HepG2 (cell line): Measurements from ENCODE around the gene OPRL1. TPM values are rescaled to one million over a fixed set of nuclear protein-coding genes. Genes with fewer than 3 reads are reported as not detected.
"Not testable (repeated sequence)": the region's sequence is repeated elsewhere in the genome, so short reads cannot be mapped to it uniquely, and the experiment has no call there.

ENCODE experiments used
- ATAC-seq: fragments of 200-7000 bp; cut with Tn5 transposase; 3 replicates; pipeline ENCODE4 v1.9.1; 2020; ENCODE audit warnings: mild to moderate bottlenecking, moderate library complexity
- BruUV-seq: library from RNA; stranded (reverse); fragments of 400-500 nt; replicated peaks from 2 replicates; lab custom pipeline; 2021; lab: Mats Ljungman, UMichigan
- CTCF ChIA-PET: fragments of 300-600 bp; formaldehyde crosslinking; extraction: SDS; loops from one replicate; lab custom pipeline; 2021; ENCODE audit warnings: low total read pairs, inconsistent platforms, low intra/inter-chr PET ratio; lab: Yijun Ruan, JAX
- POLR2A ChIA-PET: fragments of 350-600 bp; sonication (Branson Sonifier 250); formaldehyde crosslinking; loops from one replicate; lab custom pipeline; 2020; ENCODE audit warnings: antibody characterized with exemption, inconsistent platforms; lab: Yijun Ruan, JAX
- DNase-seq: peaks from one replicate; pipeline ENCODE4 v3.0.0-alpha.2; 2015; ENCODE audit warnings: low spot score
- FAIRE-seq: peaks from 3 replicates; lab custom pipeline; 2011; peaks lifted over from hg19 to GRCh38; lab: Jason Lieb, UNC
- H2AFZ ChIP-seq: one replicate; pipeline ENCODE4 v1.6.1; 2011; ENCODE audit warnings: low read length, inconsistent platforms
- H3K27ac ChIP-seq: fragments of 300-600 bp; 3 replicates; pipeline ENCODE4 v1.8.0; 2011; ENCODE audit warnings: mixed run types, mild to moderate bottlenecking, mixed read lengths, low read length, inconsistent platforms; ENCODE audit not compliant: insufficient read depth; ENCODE audit errors: extremely low read length
- H3K27me3 ChIP-seq, 2 experiments: fragments of 200-600 bp in 1 of 2; 2 replicates in 1 of 2; 3 replicates in 1 of 2; pipeline versions ENCODE4 v1.6.0 to v1.8.0; 2011; ENCODE audit warnings: low read length in 2 of 2, mild to moderate bottlenecking in 2 of 2, moderate library complexity in 2 of 2, inconsistent platforms in 1 of 2; ENCODE audit not compliant: insufficient read depth in 2 of 2, control insufficient read depth in 1 of 2
- H3K36me3 ChIP-seq, 2 experiments: fragments of 200-600 bp in 1 of 2; replicated peaks in 1 of 2; 2 replicates in 1 of 2; 3 replicates in 1 of 2; pipeline versions ENCODE4 v1.5.1 to v1.8.0; 2011; ENCODE audit warnings: low read length in 2 of 2, inconsistent platforms in 1 of 2; ENCODE audit not compliant: insufficient read depth in 2 of 2, control insufficient read depth in 1 of 2
- H3K4me1 ChIP-seq: 2 replicates; pipeline ENCODE4 v1.5.1; 2012; ENCODE audit warnings: low read length, inconsistent platforms; ENCODE audit not compliant: insufficient read depth
- H3K4me2 ChIP-seq: 2 replicates; pipeline ENCODE4 v1.6.0; 2011; ENCODE audit warnings: low read depth, low read length, inconsistent platforms
- H3K4me3 ChIP-seq, 3 experiments: fragments of 200-600 bp in 1 of 3; sonication (generic), shearing (Covaris generic) in 1 of 3; replicated peaks in 1 of 3; 2 replicates each; pipeline ENCODE4 v1.5.1; 2011 to 2016; ENCODE audit warnings: low read length in 3 of 3, inconsistent platforms in 2 of 3, low read depth in 2 of 3, mild to moderate bottlenecking in 2 of 3, control low read depth in 1 of 3, mixed read lengths in 1 of 3; ENCODE audit not compliant: insufficient read depth in 1 of 3
- H3K79me2 ChIP-seq: one replicate; pipeline ENCODE4 v1.6.1; 2011; ENCODE audit warnings: low read length, inconsistent platforms; ENCODE audit not compliant: insufficient read depth
- H3K9ac ChIP-seq: 2 replicates; pipeline ENCODE4 v1.6.0; 2011; ENCODE audit warnings: mild to moderate bottlenecking, low read depth, low read length, inconsistent platforms; ENCODE audit not compliant: insufficient read depth
- H3K9me3 ChIP-seq: 2 replicates; pipeline ENCODE4 v1.5.1; 2012; ENCODE audit warnings: mild to moderate bottlenecking, low read length
- H4K20me1 ChIP-seq: 2 replicates; pipeline ENCODE4 v1.6.0; 2011; ENCODE audit warnings: inconsistent platforms, mild to moderate bottlenecking, low read length, moderate library complexity; ENCODE audit not compliant: insufficient read depth
- CBX1 ChIP-seq: IDR thresholded peaks from one replicate; pipeline ENCODE4 v1.6.1; 2016; ENCODE audit warnings: antibody characterized with exemption, low read depth
- GABPB1 ChIP-seq: IDR thresholded peaks from 2 replicates; pipeline ENCODE4 v1.6.1; 2016; ENCODE audit warnings: mild to moderate bottlenecking, missing genetic modification reagents, moderate library complexity, missing compliant biosample characterization
- HNRNPL ChIP-seq: fragments of 200-400 bp; formaldehyde crosslinking; IDR thresholded peaks from 2 replicates; pipeline ENCODE4 v1.6.1; 2017; ENCODE audit warnings: mild to moderate bottlenecking, low read depth, low read length
- MED1 ChIP-seq: sonication (generic); formaldehyde crosslinking; IDR thresholded peaks from 2 replicates; pipeline ENCODE4 v1.4.0; 2020; ENCODE audit warnings: missing genetic modification reagents
- MLLT10 ChIP-seq: sonication (generic); formaldehyde crosslinking; IDR thresholded peaks from 2 replicates; pipeline ENCODE4 v1.4.0; 2020; ENCODE audit warnings: missing genetic modification reagents
- TEAD3 ChIP-seq: optimal IDR thresholded peaks from 2 replicates; pipeline ENCODE3; 2016; ENCODE audit warnings: borderline replicate concordance
- ZKSCAN5 ChIP-seq: sonication (generic); formaldehyde crosslinking; IDR thresholded peaks from 2 replicates; pipeline ENCODE4 v1.5.1; 2020; ENCODE audit warnings: mild to moderate bottlenecking, missing genetic modification reagents
- ZNF224 ChIP-seq: sonication (generic); formaldehyde crosslinking; IDR thresholded peaks from 2 replicates; pipeline ENCODE4 v1.5.0; 2020; ENCODE audit warnings: mild to moderate bottlenecking, missing genetic modification reagents
- ZNF225 ChIP-seq: sonication (generic); formaldehyde crosslinking; IDR thresholded peaks from 2 replicates; pipeline ENCODE4 v1.4.0; 2020; ENCODE audit warnings: mild to moderate bottlenecking, missing genetic modification reagents
- ZNF761 ChIP-seq: sonication (generic); formaldehyde crosslinking; conservative IDR thresholded peaks from 2 replicates; pipeline ENCODE4 v1.4.0; 2020; ENCODE audit warnings: mild to moderate bottlenecking, missing genetic modification reagents
- WGBS: methylation state at CpG from one replicate; pipeline ENCODE4 v1.1.6; 2017; ENCODE audit warnings: low lambda C conversion rate; 5-methylcytosine and 5-hydroxymethylcytosine counted together
- in situ Hi-C: cut with HindIII; loops from 2 replicates; pipeline ENCODE4 v1.10.0; 2017; ENCODE audit warnings: low pct_unique_long_range_greater_than_20kb; ENCODE audit not compliant: extremely low pct_ligation_motif_present
- intact Hi-C: fragments of 100-400 bp; cut with micrococcal nuclease; formaldehyde crosslinking; loops from one replicate; pipeline ENCODE4 v1.10.0; 2022; ENCODE audit not compliant: unreplicated experiment
- polyA plus RNA-seq, 8 experiments: library from polyadenylated mRNA; depleted of rRNA in 3 of 8; stranded (reverse) in 7 of 8; unstranded in 1 of 8; fragments of >200 nt; fragmentation: Illumina TruSeq in 4 of 8; extraction: Trizol in 4 of 8; gene quantifications; 2 replicates each; pipeline versions ENCODE4 v1.2.1 to v1.2.3, GENCODE V29; 2011 to 2016; ENCODE audit warnings: low read depth in 4 of 8, missing spikeins in 1 of 8, mixed read lengths in 1 of 8; ENCODE audit not compliant: insufficient read depth in 1 of 8
- total RNA-seq, 5 experiments: library from RNA; depleted of rRNA; stranded (reverse); fragments of >200 nt; fragmentation: Illumina TruSeq; extraction: Trizol; gene quantifications; 2 replicates each; pipeline ENCODE4 v1.2.3, GENCODE V29; 2016; ENCODE audit warnings: low read depth in 1 of 5
- TF ChIP-seq, protein P1 (sequence below): sonication (generic); formaldehyde crosslinking; IDR thresholded peaks from 2 replicates; pipeline ENCODE4 v1.5.0; 2020; ENCODE audit warnings: mild to moderate bottlenecking, missing genetic modification reagents

The OPRL1 gene
- total and polyA plus RNA-seq, 2 of the 13 experiments (the other 11 are each of a cell fraction or from before 2014, with no cell fraction given), result 0.35 to 0.71 TPM

- H3K4me3 ChIP-seq, ATAC-seq, DNase-seq, H3K36me3 ChIP-seq, H3K79me2 ChIP-seq, H4K20me1 ChIP-seq, H2AFZ ChIP-seq, H3K9me3 ChIP-seq, FAIRE-seq, intact Hi-C loops, CTCF ChIA-PET, BruUV-seq, H3K27ac ChIP-seq, H3K9ac ChIP-seq, H3K4me2 ChIP-seq: not testable (repeated sequence)
- peak; percentile 95 for TF ChIP-seq HNRNPL
- WGBS, result 58% methylated on average over 4 of the region's 6 CpGs
- peaks cover 11% of the 10 kb centered on the region for H3K4me1 ChIP-seq
- in situ Hi-C loops, result loop anchor here (5.0 kb wide), 1 partner anchor 35 kb away; the partner anchor contains the start of genes LKAAEAR1 and OPRL1
- POLR2A ChIA-PET, result interaction anchor here (0.9 kb wide), 1 partner anchor 36 kb away, joined by 3 read pairs; no protein-coding TSS in a partner anchor
- H3K27me3 ChIP-seq, result peaks cover 21 to 49% of the 10 kb centered on the region in 2 experiments
These were observed 37.5 kb downstream of the OPRL1 start for GRCh38 chr20:64117432-64117777.

DNA sequence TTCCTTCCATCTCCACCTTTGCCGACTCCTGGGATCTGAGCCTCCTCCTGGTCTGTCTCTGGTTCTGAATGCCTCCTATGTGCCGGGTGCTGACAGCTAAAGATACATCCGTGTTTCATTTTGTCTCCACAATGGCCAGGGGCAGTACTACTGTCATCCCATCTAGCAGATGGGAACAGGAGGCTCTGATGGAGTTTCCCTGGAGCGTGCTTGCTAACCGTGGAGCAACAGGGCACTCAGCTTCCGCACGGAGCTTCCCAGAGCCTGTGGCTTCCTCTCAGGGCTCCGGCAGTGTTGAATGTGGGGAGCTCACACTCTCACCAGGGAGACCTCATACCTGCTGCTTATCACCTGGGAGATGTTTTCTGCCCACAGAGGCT, 39.4 kb downstream of the OPRL1 start:
- FAIRE-seq (no peak), ATAC-seq (peak; percentile 29), DNase-seq (no peak)
- Histone ChIP-seq H3K36me3 (no peaks in the 10 kb centered on the region), H4K20me1 (no peaks in the 10 kb centered on the region), H3K9ac (no peak overlapping the region), H3K27me3 (peaks cover 8 to 39% of the 10 kb centered on the region in 2 experiments), H3K4me1 (peaks cover 11% of the 10 kb centered on the region), H3K79me2 (no peaks in the 10 kb centered on the region), H2AFZ (no peak overlapping the region), H3K4me3 (no peak overlapping the region), H3K4me2 (no peak overlapping the region), H3K9me3 (no peaks in the 10 kb centered on the region), H3K27ac (no peak overlapping the region)
- BruUV-seq, result no TSS peak
- intact Hi-C loops, result no loop called here
- POLR2A ChIA-PET, result interaction anchor here (1.3 kb wide), 1 partner anchor 162 kb away, joined by 3 read pairs; no protein-coding TSS in a partner anchor
- no peak for TF ChIP-seq MLLT10 (CRISPR knock-in tag)
- TF ChIP-seq GABPB1 (CRISPR knock-in tag), result no peak
- no peak for TF ChIP-seq ZNF225 (CRISPR knock-in tag)
- TF ChIP-seq CBX1, result no peak
- TF ChIP-seq TEAD3 (CRISPR knock-in tag), result no peak
- no peak for TF ChIP-seq ZNF761
- no peak for TF ChIP-seq MED1 (CRISPR knock-in tag)
- TF ChIP-seq, protein P1, sequence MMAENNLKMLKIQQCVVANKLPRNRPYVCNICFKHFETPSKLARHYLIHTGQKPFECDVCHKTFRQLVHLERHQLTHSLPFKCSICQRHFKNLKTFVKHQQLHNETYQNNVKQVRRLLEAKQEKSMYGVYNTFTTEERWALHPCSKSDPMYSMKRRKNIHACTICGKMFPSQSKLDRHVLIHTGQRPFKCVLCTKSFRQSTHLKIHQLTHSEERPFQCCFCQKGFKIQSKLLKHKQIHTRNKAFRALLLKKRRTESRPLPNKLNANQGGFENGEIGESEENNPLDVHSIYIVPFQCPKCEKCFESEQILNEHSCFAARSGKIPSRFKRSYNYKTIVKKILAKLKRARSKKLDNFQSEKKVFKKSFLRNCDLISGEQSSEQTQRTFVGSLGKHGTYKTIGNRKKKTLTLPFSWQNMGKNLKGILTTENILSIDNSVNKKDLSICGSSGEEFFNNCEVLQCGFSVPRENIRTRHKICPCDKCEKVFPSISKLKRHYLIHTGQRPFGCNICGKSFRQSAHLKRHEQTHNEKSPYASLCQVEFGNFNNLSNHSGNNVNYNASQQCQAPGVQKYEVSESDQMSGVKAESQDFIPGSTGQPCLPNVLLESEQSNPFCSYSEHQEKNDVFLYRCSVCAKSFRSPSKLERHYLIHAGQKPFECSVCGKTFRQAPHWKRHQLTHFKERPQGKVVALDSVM, result no peak
- TF ChIP-seq ZNF224 (CRISPR knock-in tag), result no peak
- TF ChIP-seq ZKSCAN5 (CRISPR knock-in tag), result no peak
- in situ Hi-C loops, result loop anchor here (5.0 kb wide), 1 partner anchor 37 kb away; the partner anchor contains the start of genes LKAAEAR1 and OPRL1
- WGBS, result 23% methylated on average over 8 of the region's 8 CpGs
- CTCF ChIA-PET, result interaction anchor here (2.0 to 2.5 kb wide), 2 partner anchors 36 to 139 kb away, joined by 11 to 14 read pairs; partner anchors contain the start of genes LKAAEAR1 and PRPF6
